ENCODE measurements around the gene TBX4. TPM values are rescaled to one million over a fixed set of nuclear protein-coding genes. Genes with fewer than 3 reads are reported as not detected.
A peak's percentile ranks its signal among the peaks of the same experiment; 100 is the strongest.

TBX4 gene
- total and polyA plus RNA-seq, 2 of the 13 experiments (the other 11 are each of a cell fraction or from before 2014, with no cell fraction given): 0.11 to 1.1 TPM

DNA sequence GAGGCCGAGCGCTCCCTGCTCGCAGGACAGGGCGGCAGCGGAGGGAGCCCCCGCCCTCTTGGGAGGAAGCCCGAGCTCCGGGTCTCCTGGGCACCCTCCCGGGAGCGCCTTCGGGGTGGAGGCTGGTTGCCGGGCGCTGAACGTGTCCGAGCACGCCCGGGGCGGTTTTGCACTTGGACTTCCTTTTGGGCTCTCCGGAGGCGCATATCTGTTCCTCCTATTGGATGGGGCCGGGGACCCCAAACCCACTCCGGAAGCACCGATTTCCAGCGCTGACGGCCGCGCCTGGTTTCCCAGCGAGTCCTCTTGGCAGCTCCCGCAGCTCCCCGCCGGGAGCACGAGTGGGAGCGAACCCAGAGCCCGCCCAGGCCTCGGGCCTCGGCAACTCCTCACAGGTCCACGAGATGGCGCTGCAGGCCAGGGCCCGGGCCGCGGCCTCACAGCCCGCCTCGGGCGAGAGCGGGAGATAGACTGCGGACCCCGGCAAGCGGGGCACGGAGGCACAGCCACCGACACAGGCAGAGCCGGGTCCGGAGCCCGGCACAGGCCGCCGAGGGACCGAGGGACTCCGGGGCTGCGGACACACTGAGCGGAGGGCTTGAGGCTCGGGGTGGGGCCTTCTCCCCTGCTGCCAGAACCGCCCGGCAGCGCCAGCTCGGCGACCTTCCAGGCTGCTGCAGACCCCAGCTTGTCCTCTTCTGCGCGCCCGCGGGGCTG is 39.9 kb upstream of the TBX4 start:
- ChIA-PET CTCF (ENCODE audit: low intra/inter-chr PET ratio, low total read pairs) (interaction anchor here (0.8 to 2.9 kb wide), 7 partner anchors 12 to 425 kb away, joined by 3 to 52 read pairs (median 16); no protein-coding TSS in a partner anchor), POLR2A (interaction anchor here (0.7 to 2.8 kb wide), 14 partner anchors 12 to 307 kb away, joined by 3 to 34 read pairs (median 5); partner anchors contain the start of gene TBX2)
- Histone ChIP-seq H3K4me3 (replicated peaks in 1 of 3; ENCODE audit: insufficient read depth in 1 of 3, low read depth in 2 of 3, low read length in 3 of 3) (peak overlapping the region; percentile 69 to 86 (median 77)), H3K27me3 (ENCODE audit: control insufficient read depth in 1 of 2, insufficient read depth in 2 of 2, low read length in 2 of 2) (no peaks in the 10 kb centered on the region), H3K4me2 (ENCODE audit: low read depth, low read length) (peak overlapping the region; percentile 91), H3K9ac (ENCODE audit: insufficient read depth, low read depth, low read length) (peak overlapping the region; percentile 73), H3K9me3 (ENCODE audit: low read length) (no peaks in the 10 kb centered on the region), H4K20me1 (ENCODE audit: insufficient read depth, low read length) (no peaks in the 10 kb centered on the region), H3K27ac (ENCODE audit: extremely low read length, insufficient read depth, low read length) (peak overlapping the region; percentile 68), H3K36me3 (replicated peaks in 1 of 2; ENCODE audit: control insufficient read depth in 1 of 2, insufficient read depth in 2 of 2, low read length in 2 of 2) (no peaks in the 10 kb centered on the region), H2AFZ (ENCODE audit: low read length) (no peak overlapping the region), H3K79me2 (ENCODE audit: insufficient read depth, low read length) (no peaks in the 10 kb centered on the region), H3K4me1 (ENCODE audit: insufficient read depth, low read length) (peaks cover 69% of the 10 kb centered on the region)
- DNase-seq (ENCODE audit: low spot score) (peak; percentile 64), ATAC-seq (peak; percentile 73), FAIRE-seq (peak; percentile 37)
- 16% methylated on average over 36 of the region's 69 CpGs for WGBS (ENCODE audit: low lambda C conversion rate)
- in situ Hi-C loops (cut with HindIII; ENCODE audit: extremely low pct_ligation_motif_present, low pct_unique_long_range_greater_than_20kb) (loop anchor here (5.0 to 10.0 kb wide), 2 partner anchors 170 to 422 kb away; no protein-coding TSS in a partner anchor), intact Hi-C loops (cut with micrococcal nuclease; ENCODE audit: unreplicated experiment) (loop anchor here (1.0 to 5.0 kb wide), 5 partner anchors 139 to 425 kb away; no protein-coding TSS in a partner anchor)
- BruUV-seq (replicated peaks): no TSS peak
- TF ChIP-seq NKX3-1 (CRISPR knock-in tag; IDR thresholded peaks at IDR 0.05) (peak; percentile 49; the same call in 1 of the 2 replicates), ZNF3 (CRISPR knock-in tag; IDR thresholded peaks at IDR 0.05) (0 out of 2 replicates have a peak, but pooled peaks have one; percentile 41), ZC3H4 (CRISPR knock-in tag; IDR thresholded peaks at IDR 0.05; ENCODE audit: borderline replicate concordance) (no peak; the same call in 1 of the 2 replicates), HNRNPH1 (optimal IDR thresholded peaks at IDR 0.05; ENCODE audit: low read depth, low read length) (no peak), HOXA3 (CRISPR knock-in tag; IDR thresholded peaks at IDR 0.05) (peak; percentile 83), CCAR2 (optimal IDR thresholded peaks at IDR 0.05; ENCODE audit: low read depth, low read length) (no peak), RCOR2 (CRISPR knock-in tag; IDR thresholded peaks at IDR 0.05) (no peak), GATAD1 (CRISPR knock-in tag; IDR thresholded peaks at IDR 0.05) (peak; percentile 68), ZNF550 (CRISPR knock-in tag; IDR thresholded peaks at IDR 0.05; ENCODE audit: borderline replicate concordance) (peak; percentile 15; the same call in 1 of the 2 replicates), ZNF264 (CRISPR knock-in tag; IDR thresholded peaks at IDR 0.05) (peak; percentile 49; the same call in 1 of the 2 replicates), ZNF326 (CRISPR knock-in tag; IDR thresholded peaks at IDR 0.05; ENCODE audit: borderline replicate concordance) (no peak), ONECUT2 (CRISPR knock-in tag; IDR thresholded peaks at IDR 0.05) (no peak), ZNF768 (CRISPR knock-in tag; IDR thresholded peaks at IDR 0.05) (peak; percentile 75), KLF12 (CRISPR knock-in tag; IDR thresholded peaks at IDR 0.05; ENCODE audit: borderline replicate concordance) (0 out of 2 replicates have a peak, but pooled peaks have one; percentile 17), ZNF891 (CRISPR knock-in tag; IDR thresholded peaks at IDR 0.05) (no peak; the same call in none of the 2 replicates), FOXP1 (IDR thresholded peaks at IDR 0.05) (no peak), FOXP1 (CRISPR knock-in tag; IDR thresholded peaks at IDR 0.05) (no peak), ASH2L (IDR thresholded peaks at IDR 0.05; ENCODE audit: insufficient read length, low read depth, low read length) (no peak), ZBTB7A (CRISPR knock-in tag; IDR thresholded peaks at IDR 0.05) (peak; percentile 84; the same call in 1 of the 2 replicates)
- TF ChIP-seq, protein P1, sequence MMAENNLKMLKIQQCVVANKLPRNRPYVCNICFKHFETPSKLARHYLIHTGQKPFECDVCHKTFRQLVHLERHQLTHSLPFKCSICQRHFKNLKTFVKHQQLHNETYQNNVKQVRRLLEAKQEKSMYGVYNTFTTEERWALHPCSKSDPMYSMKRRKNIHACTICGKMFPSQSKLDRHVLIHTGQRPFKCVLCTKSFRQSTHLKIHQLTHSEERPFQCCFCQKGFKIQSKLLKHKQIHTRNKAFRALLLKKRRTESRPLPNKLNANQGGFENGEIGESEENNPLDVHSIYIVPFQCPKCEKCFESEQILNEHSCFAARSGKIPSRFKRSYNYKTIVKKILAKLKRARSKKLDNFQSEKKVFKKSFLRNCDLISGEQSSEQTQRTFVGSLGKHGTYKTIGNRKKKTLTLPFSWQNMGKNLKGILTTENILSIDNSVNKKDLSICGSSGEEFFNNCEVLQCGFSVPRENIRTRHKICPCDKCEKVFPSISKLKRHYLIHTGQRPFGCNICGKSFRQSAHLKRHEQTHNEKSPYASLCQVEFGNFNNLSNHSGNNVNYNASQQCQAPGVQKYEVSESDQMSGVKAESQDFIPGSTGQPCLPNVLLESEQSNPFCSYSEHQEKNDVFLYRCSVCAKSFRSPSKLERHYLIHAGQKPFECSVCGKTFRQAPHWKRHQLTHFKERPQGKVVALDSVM (CRISPR knock-in tag; IDR thresholded peaks at IDR 0.05): no peak
- TF ChIP-seq, protein P2, sequence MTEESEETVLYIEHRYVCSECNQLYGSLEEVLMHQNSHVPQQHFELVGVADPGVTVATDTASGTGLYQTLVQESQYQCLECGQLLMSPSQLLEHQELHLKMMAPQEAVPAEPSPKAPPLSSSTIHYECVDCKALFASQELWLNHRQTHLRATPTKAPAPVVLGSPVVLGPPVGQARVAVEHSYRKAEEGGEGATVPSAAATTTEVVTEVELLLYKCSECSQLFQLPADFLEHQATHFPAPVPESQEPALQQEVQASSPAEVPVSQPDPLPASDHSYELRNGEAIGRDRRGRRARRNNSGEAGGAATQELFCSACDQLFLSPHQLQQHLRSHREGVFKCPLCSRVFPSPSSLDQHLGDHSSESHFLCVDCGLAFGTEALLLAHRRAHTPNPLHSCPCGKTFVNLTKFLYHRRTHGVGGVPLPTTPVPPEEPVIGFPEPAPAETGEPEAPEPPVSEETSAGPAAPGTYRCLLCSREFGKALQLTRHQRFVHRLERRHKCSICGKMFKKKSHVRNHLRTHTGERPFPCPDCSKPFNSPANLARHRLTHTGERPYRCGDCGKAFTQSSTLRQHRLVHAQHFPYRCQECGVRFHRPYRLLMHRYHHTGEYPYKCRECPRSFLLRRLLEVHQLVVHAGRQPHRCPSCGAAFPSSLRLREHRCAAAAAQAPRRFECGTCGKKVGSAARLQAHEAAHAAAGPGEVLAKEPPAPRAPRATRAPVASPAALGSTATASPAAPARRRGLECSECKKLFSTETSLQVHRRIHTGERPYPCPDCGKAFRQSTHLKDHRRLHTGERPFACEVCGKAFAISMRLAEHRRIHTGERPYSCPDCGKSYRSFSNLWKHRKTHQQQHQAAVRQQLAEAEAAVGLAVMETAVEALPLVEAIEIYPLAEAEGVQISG (CRISPR knock-in tag; IDR thresholded peaks at IDR 0.05): peak; percentile 81; the same call in 1 of the 2 replicates

Data from HepG2 (cell line).